ENCODE data around the gene JAKMIP2.

GRCh38 chr5:147552897-147553296, 229.6 kb downstream of the JAKMIP2 start:
- TF ChIP-seq POLR2A (IDR thresholded peaks at IDR 0.05; ENCODE audit: low read depth, low read length) (no peak), POLR2AphosphoS5 (IDR thresholded peaks at IDR 0.05; ENCODE audit: low read depth, low read length) (no peak), SPI1 (IDR thresholded peaks at IDR 0.05; ENCODE audit: low read depth, low read length) (no peak), TAF1 (IDR thresholded peaks at IDR 0.05; ENCODE audit: low read depth, low read length) (no peak)

All from GM12891 (cell line).